Small intestine (tissue), 7 donors: ENCODE data around the gene ZYX. TPM values are rescaled to one million over a fixed set of nuclear protein-coding genes. Genes with fewer than 3 reads are reported as not detected.
"Not testable (repeated sequence)": the region's sequence is repeated elsewhere in the genome, so short reads cannot be mapped to it uniquely, and the experiment has no call there.

Source experiments
- DNase-seq, 2 donors: peaks; one replicate each; pipeline versions ENCODE4 v3.0.0 to v3.0.0-alpha.2; 2013
- FAIRE-seq: peaks from 2 replicates; lab custom pipeline; 2012; peaks lifted over from hg19 to GRCh38; lab: Jason Lieb, UNC
- H3K27ac ChIP-seq, 3 donors: one replicate each; pipeline ENCODE4 v1.5.1; 2013; ENCODE audit warnings: low read length in 2 of 3, mild to moderate bottlenecking in 2 of 3, control low read depth in 1 of 3, inconsistent platforms in 1 of 3, low read depth in 1 of 3, moderate library complexity in 1 of 3
- H3K27me3 ChIP-seq, 3 donors: one replicate each; pipeline ENCODE4 v1.6.1; 2013; ENCODE audit warnings: low read length in 3 of 3, inconsistent platforms in 1 of 3; ENCODE audit not compliant: control insufficient read depth in 3 of 3, insufficient read depth in 3 of 3
- H3K36me3 ChIP-seq, 3 donors: one replicate each; pipeline ENCODE4 v1.6.1; 2013; ENCODE audit warnings: low read length in 3 of 3, inconsistent platforms in 1 of 3, low read depth in 1 of 3, mild to moderate bottlenecking in 1 of 3, moderate library complexity in 1 of 3; ENCODE audit not compliant: control insufficient read depth in 3 of 3, insufficient read depth in 2 of 3
- H3K4me1 ChIP-seq, 3 donors: one replicate each; pipeline ENCODE4 v1.6.1; 2013; ENCODE audit warnings: low read length in 2 of 3, inconsistent platforms in 1 of 3, low read depth in 1 of 3, mild to moderate bottlenecking in 1 of 3, moderate library complexity in 1 of 3; ENCODE audit not compliant: control insufficient read depth in 3 of 3, insufficient read depth in 2 of 3
- H3K4me3 ChIP-seq, 3 donors: one replicate each; pipeline ENCODE4 v1.5.1; 2013; ENCODE audit warnings: low read length in 3 of 3, control low read depth in 1 of 3, inconsistent platforms in 1 of 3, low read depth in 1 of 3, mild to moderate bottlenecking in 1 of 3, moderate library complexity in 1 of 3
- H3K9me3 ChIP-seq, 2 donors: one replicate each; pipeline ENCODE4 v1.6.1; 2013; ENCODE audit warnings: low read depth in 1 of 2, low read length in 1 of 2; ENCODE audit not compliant: control insufficient read depth in 2 of 2, insufficient read depth in 1 of 2
- WGBS, 3 donors: extraction: QIAGEN DNeasy Blood & Tissue Kit; methylation state at CpG; one replicate each; pipeline ENCODE4 v1.1.7; 2013; 5-methylcytosine and 5-hydroxymethylcytosine counted together
- polyA plus RNA-seq, 4 donors: library from polyadenylated mRNA; stranded (reverse) in 3 of 4; unstranded in 1 of 4; fragments of 200-250 nt in 3 of 4; fragments of 120-200 nt in 1 of 4; gene quantifications; one replicate each; pipeline versions ENCODE4 v1.2.1 to v1.2.3, GENCODE V29; 2013
- donor health status: healthy with polysubstance abuse.
- donor health status: control.
- donor health status: control.
- donor health status: Bipolar disorder and iron deficiency.
- donor health status: healthy.

ZYX gene
- polyA plus RNA-seq, 4 donors, result 50.3 to 77.1 (median 62.0) TPM

GRCh38 chr7:143390104-143390772 is 9.1 kb downstream of the ZYX start:
- 87 to 92% (median 88%) methylated on average over 9 to 10 of the region's 10 CpGs for WGBS, 3 donors
- Histone ChIP-seq H3K27ac (no peak overlapping the region), H3K4me1 (peaks cover 0 to 65% (median 0%) of the 10 kb centered on the region in 3 donors), H3K27me3 (no peaks in the 10 kb centered on the region), H3K4me3 (no peak overlapping the region), H3K36me3 (peaks cover 0 to 95% (median 10%) of the 10 kb centered on the region in 3 donors), H3K9me3 (no peaks in the 10 kb centered on the region)
- no peak for DNase-seq
- FAIRE-seq, result no peak

GRCh38 chr7:143390773-143391317 is 9.7 kb downstream of the ZYX start:
- H3K36me3 ChIP-seq, result peaks cover 0 to 98% (median 10%) of the 10 kb centered on the region in 3 donors
- no peak overlapping the region for H3K4me3 ChIP-seq
- no peak for DNase-seq
- H3K27ac ChIP-seq, result peak overlapping the region in 2 of 3 donors; percentile 78 to 86
- FAIRE-seq, result no peak
- 82 to 95% (median 90%) methylated on average over 9 of the region's 9 CpGs for WGBS, 3 donors
- no peaks in the 10 kb centered on the region for H3K9me3 ChIP-seq
- H3K27me3 ChIP-seq, result no peaks in the 10 kb centered on the region
- H3K4me1 ChIP-seq, result peaks cover 0 to 67% (median 0%) of the 10 kb centered on the region in 3 donors

DNA sequence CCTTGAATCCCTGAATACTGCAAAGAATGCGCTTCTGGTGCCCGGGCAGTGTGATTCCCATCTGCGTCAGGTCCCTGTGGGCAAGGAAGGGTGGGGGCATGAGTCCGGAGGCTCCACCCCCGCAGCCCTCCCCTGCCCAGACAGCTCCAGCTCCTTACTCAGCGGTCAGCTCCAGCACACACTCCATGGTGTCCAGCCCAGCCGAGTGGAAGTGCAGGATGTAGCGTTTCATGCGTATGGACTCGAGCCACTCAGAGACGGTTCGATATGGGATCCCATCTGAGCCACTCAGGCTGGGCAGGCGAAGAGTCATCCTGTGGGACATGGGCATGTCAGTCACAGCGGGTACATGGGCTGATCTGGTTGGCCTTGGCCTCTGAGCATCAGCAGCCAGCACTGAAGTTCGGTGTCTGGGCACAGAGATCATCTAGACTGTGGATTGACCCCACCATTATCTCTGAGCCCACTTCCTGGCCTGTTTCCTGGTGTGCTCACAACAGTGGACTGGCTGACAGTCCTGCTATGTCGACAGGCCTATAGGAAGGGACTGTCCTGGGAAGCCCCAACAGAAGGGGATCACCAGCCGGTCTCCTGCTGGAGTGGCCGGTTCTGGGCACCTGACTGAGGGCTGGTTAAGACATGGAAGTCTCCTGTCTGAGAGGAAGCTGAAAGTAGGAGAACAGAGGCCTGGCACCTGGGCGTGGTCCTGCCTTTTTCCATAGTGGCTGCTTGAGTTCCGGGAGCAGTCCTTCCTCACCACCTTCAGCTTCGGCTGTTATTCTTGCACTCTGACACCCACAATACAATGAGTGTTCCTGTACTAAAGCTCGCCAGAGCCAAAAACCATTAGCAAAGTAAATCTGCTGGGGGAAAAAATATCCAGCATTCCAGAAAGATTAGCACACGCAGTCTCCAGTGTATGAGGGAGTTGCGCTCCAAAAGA is 10.6 kb downstream of the ZYX start:
- Histone ChIP-seq H3K27ac (peak overlapping the region; percentile 47 to 86 (median 78)), H3K4me1 (peaks cover 0 to 66% (median 2%) of the 10 kb centered on the region in 3 donors), H3K4me3 (no peak overlapping the region), H3K27me3 (no peaks in the 10 kb centered on the region), H3K9me3 (no peaks in the 10 kb centered on the region), H3K36me3 (peaks cover 0 to 100% (median 10%) of the 10 kb centered on the region in 3 donors)
- 57 to 73% (median 72%) methylated on average over 24 of the region's 24 CpGs for WGBS, 3 donors
- FAIRE-seq, result no peak
- DNase-seq, result peak in 1 of 2 donors; percentile 59

DNA sequence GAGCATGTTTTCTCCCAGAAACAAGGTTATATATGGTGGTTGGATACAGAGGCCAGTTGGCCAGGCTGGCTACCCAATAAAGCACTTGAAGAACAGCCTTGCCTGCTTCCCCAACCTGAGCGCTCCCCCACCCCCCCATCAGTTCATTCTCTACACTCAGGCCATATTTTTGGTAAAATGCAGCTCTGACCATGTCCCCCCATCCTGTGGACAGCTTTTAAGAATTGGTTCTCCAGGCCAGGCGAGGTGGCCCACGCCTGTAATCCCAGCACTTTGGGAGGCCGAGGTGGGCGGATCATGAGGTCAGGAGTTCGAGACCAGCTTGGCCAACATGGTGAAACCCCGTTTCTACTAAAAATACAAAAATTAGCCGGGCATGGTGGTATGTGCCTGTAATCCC is 11.3 kb downstream of the ZYX start:
- not testable (repeated sequence) for H3K4me3 ChIP-seq, H3K27me3 ChIP-seq, DNase-seq, H3K9me3 ChIP-seq, FAIRE-seq
- peaks cover 0 to 100% (median 12%) of the 10 kb centered on the region in 3 donors for H3K36me3 ChIP-seq
- peaks cover 0 to 59% (median 2%) of the 10 kb centered on the region in 3 donors for H3K4me1 ChIP-seq
- 90 to 98% (median 96%) methylated on average over 8 of the region's 8 CpGs for WGBS, 3 donors
- peak overlapping the region; percentile 47 to 86 (median 78) for H3K27ac ChIP-seq

GRCh38 chr7:143392875-143393266 is 11.7 kb downstream of the ZYX start:
- H3K36me3 ChIP-seq, result peaks cover 0 to 100% (median 14%) of the 10 kb centered on the region in 3 donors
- 96 to 100% (median 96%) methylated on average over 6 of the region's 6 CpGs for WGBS, 3 donors
- no peaks in the 10 kb centered on the region for H3K9me3 ChIP-seq
- H3K27me3 ChIP-seq, result no peaks in the 10 kb centered on the region
- peaks cover 0 to 54% (median 2%) of the 10 kb centered on the region in 3 donors for H3K4me1 ChIP-seq
- H3K4me3 ChIP-seq, result no peak overlapping the region
- H3K27ac ChIP-seq, result peak overlapping the region in 1 of 3 donors; percentile 78
- FAIRE-seq (no peak), DNase-seq (no peak)

- no peak for FAIRE-seq
- DNase-seq, result peak; percentile 74 to 84
- Histone ChIP-seq H3K27me3 (no peaks in the 10 kb centered on the region), H3K4me1 (peaks cover 0 to 51% (median 2%) of the 10 kb centered on the region in 3 donors), H3K27ac (peak overlapping the region in 1 of 3 donors; percentile 29), H3K36me3 (peaks cover 0 to 100% (median 15%) of the 10 kb centered on the region in 3 donors), H3K4me3 (no peak overlapping the region), H3K9me3 (no peaks in the 10 kb centered on the region)
- 71 to 76% (median 74%) methylated on average over 14 of the region's 14 CpGs for WGBS, 3 donors
Observed at GRCh38 chr7:143393267-143394041, 12.3 kb downstream of the ZYX start.

GRCh38 chr7:143394068-143394467 is 12.9 kb downstream of the ZYX start:
- peaks cover 5 to 100% (median 17%) of the 10 kb centered on the region in 3 donors for H3K36me3 ChIP-seq
- no peaks in the 10 kb centered on the region for H3K27me3 ChIP-seq
- H3K4me1 ChIP-seq, result peaks cover 0 to 51% (median 2%) of the 10 kb centered on the region in 3 donors
- FAIRE-seq, result no peak
- 93 to 95% (median 93%) methylated on average over 6 of the region's 6 CpGs for WGBS, 3 donors
- H3K4me3 ChIP-seq, result no peak overlapping the region
- no peak for DNase-seq
- H3K27ac ChIP-seq, result peak overlapping the region in 1 of 3 donors; percentile 29
- no peaks in the 10 kb centered on the region for H3K9me3 ChIP-seq
